GM12872 (cell line): ENCODE results near the gene FBXO11.

Experiments used
- TF ChIP-seq, protein P1 (sequence below): IDR thresholded peaks from 3 replicates; pipeline ENCODE4 v1.5.1; 2011; ENCODE audit warnings: low read depth, mild to moderate bottlenecking, low read length, moderate library complexity; ENCODE audit not compliant: insufficient read depth

Gene FBXO11

DNA sequence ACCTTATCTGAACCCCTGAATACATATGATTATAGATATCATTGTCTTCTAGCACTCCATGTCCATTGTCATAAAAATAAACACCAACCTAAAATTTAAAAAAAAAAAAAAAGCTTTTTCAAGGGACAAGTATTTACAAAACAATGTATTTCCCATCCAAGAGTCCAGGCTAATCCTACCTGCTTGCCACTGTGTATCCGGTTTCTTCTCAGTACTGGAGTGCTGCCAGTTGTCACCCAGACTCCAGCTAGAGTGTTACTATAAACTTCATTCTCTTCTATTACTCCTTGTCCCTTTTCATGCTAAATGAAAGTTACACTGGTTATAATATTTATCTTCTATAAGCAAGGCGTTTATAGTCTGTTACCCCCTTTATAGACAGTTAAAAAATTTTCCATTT is 87.5 kb downstream of the FBXO11 start:
- TF ChIP-seq, protein P1, sequence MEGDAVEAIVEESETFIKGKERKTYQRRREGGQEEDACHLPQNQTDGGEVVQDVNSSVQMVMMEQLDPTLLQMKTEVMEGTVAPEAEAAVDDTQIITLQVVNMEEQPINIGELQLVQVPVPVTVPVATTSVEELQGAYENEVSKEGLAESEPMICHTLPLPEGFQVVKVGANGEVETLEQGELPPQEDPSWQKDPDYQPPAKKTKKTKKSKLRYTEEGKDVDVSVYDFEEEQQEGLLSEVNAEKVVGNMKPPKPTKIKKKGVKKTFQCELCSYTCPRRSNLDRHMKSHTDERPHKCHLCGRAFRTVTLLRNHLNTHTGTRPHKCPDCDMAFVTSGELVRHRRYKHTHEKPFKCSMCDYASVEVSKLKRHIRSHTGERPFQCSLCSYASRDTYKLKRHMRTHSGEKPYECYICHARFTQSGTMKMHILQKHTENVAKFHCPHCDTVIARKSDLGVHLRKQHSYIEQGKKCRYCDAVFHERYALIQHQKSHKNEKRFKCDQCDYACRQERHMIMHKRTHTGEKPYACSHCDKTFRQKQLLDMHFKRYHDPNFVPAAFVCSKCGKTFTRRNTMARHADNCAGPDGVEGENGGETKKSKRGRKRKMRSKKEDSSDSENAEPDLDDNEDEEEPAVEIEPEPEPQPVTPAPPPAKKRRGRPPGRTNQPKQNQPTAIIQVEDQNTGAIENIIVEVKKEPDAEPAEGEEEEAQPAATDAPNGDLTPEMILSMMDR = no peak

DNA sequence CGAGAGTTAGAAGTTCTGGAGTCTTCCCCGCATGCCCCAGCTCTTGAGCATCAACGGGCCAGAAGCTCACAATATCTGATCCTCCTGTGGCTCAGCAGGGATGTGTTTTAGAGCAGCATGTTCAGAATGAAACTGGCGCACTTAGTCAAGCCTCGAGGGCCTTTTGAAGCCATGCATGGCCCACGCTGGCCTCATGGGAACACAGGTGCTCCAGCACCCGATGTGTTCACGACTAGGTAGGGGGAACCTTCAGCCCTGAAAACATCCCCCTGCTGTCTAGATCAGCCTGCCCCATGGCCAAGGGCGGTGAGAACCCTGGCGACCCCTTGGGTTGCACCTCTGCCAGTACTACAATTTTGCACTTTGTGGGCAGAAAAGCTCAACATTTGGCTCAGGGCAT is 90.5 kb downstream of the FBXO11 start:
- TF ChIP-seq, protein P1 = no peak

DNA sequence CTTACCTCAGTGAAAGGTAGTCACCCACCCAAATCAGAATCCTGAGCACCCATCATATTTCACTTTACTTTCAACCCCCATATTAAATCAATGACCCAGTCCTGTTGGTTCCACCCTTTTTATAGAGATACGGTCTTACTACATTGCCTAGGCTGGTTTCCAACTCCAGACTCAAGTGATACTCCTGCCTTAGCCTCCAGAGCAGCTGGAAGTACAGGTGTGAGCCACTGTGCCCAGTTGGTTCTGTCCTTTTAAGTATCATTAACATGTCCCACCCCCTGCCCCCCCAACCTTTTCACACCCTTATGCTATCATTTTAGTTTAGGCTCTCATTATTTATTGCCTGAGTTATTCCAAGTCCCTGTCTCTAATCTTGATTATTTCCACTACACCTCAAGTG is 94.6 kb downstream of the FBXO11 start:
- TF ChIP-seq, protein P1 = no peak

DNA sequence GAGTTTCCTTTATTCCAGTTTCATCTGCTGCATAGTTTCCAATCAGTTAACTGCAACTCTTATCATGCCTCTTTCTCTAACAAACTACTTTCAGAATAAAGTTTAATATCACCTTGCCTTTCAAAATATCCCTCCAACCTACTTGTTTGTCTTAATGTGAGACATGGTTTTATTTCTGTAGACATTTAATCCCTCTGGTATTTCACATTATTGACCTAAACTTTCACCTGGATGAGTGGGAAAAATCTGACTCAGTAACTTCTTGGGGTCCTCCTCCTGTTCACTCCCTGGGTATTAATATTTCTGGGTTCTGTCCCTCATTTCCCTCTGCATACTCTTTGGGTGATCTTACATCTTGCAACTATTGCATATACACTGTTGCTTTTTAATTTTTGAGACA is 95.4 kb downstream of the FBXO11 start:
- TF ChIP-seq, protein P1 = no peak

DNA sequence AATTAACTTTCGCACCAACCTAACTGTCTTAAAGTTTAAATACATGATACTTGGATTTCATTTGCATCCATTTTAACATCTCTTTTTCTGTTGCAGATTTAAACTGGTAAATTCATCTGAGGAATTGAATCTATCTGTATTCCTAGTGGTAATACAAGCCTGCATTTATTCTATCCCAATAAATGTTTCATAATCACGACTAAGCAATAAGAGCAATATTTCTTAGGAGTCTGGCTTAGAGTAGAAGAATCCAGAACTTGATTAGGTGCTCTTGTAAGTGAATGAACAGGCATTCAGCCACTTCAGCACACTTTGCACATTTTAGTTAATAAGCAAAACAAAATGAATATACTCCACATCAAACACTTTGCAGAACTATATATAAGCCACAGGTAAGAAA is 96.4 kb downstream of the FBXO11 start:
- TF ChIP-seq, protein P1 = no peak

DNA sequence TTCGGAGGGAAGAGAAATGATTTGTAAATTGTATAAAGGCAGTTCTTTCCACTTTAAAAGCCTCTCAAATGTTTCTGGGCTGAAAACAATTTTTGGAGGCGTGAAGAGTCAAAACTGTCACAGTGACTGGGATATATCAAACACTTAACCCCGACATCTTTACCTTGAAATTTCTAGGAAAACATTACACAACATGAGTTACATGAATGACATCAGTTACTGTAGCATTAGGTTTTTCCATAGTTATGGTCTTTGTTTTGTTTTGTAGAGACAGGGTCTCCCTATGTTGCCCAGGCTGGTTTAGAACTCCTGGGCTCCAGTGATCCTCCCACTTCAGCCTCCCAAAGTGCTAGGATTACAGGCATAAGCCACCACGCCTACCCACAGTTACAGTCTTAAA is 97.7 kb downstream of the FBXO11 start:
- TF ChIP-seq, protein P1 = no peak

DNA sequence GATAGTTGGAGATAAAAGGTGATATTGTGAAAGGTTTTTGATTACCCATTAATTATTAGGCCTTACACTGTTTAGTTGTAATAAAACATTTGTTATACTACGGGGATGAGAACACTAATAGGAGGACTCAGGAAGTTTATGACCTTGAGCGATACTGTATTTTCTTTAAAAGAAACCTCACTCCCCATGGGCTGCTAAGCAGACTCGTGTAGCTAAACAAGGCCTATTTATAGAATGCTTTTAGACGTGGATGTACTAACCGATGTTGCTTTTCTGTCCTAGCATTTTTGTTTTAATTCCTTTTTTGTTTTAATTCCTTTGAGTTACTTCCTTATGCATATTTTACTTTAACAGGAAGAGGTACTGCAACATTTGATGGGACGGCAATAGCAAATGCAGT is 100.4 kb downstream of the FBXO11 start:
- TF ChIP-seq, protein P1 = no peak

DNA sequence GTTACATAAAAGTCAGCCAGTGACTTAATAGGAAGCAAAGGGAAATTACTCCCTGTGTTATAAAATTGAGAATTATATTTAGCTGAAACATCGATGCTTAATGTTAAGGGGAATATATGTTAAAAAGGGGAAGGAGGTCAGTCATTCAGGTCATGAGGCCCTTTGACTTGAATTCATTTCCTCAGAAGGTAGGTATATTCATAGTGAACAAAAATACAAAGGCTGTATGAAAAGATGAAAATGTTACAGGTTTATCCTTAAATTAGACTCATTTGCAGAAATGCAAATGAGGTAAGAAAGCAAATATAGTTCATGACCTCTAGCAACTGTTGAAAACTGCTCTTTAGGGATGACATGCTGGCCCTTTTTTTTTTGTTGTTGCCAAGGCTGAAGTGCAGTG is 102.5 kb downstream of the FBXO11 start:
- TF ChIP-seq, protein P1 = no peak
